NCI-H2081 (cell line): ENCODE results near the gene PPP2R3B.
"Not testable (repeated sequence)": the region's sequence is repeated elsewhere in the genome, so short reads cannot be mapped to it uniquely, and the experiment has no call there.

Source experiments
- DNase-seq, 2 experiments: peaks; one replicate each; lab custom pipeline; 2025; lab: John Stamatoyannopoulos, UW

Gene PPP2R3B

DNA sequence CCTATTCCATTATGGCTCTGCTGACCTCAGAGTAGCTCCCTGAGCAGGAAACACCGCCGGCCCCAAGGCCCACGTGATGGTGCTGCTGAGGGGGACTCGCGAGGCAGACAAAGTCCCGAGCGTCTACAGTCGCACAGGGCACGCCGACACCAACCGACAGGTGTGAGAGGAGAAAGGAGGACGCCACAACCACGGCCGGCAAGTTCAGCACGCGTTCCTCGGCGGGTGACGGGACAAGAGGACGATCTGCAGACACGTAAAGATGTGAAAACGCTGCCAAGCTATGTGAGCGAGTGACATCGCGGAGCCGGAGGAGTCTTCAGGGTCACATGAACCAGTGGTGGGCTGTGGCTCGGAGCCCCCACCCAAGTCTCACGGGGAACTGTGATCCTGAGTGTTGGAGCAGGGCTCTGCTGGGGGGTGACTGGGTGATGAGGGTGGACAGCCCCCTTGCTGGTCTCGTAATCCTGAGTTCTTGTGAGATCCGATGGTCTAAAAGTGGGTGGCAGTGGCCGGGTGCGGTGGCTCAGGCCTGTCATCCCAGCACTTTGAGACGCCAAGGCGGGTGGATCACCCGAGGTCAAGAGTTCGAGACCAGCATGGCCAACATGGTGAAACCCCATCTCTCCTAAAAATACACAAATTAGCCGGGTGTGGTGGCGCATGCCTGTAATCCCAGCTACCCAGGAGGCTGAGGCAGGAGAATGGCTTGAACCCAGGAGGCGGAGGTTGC is 34.0 kb downstream of the PPP2R3B start:
- no peak for DNase-seq

GRCh38 chrX:352181-352580 is 34.5 kb downstream of the PPP2R3B start:
- no peak for DNase-seq

DNA sequence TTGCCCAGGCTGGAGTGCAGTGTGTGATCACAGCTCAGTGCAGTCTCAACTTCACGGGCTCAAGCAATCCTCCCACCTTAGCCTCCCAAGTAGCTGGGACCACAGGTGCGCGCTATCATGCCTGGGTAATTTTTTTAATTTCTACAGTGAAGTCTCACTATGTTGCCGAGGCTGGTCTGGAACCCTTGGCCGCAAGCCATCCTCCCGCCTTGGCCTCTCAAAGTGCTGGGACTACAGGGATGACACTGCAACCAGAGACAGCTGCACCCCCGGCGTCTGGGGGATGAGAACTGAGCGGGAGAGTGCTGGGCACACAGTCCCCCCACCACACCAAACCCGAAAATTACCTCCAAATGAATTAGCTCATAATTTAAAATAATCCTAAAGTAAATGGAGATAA is 35.0 kb downstream of the PPP2R3B start:
- no peak for DNase-seq

- DNase-seq = not testable (repeated sequence)
These were observed 35.4 kb downstream of the PPP2R3B start for GRCh38 chrX:351324-351641.

DNA sequence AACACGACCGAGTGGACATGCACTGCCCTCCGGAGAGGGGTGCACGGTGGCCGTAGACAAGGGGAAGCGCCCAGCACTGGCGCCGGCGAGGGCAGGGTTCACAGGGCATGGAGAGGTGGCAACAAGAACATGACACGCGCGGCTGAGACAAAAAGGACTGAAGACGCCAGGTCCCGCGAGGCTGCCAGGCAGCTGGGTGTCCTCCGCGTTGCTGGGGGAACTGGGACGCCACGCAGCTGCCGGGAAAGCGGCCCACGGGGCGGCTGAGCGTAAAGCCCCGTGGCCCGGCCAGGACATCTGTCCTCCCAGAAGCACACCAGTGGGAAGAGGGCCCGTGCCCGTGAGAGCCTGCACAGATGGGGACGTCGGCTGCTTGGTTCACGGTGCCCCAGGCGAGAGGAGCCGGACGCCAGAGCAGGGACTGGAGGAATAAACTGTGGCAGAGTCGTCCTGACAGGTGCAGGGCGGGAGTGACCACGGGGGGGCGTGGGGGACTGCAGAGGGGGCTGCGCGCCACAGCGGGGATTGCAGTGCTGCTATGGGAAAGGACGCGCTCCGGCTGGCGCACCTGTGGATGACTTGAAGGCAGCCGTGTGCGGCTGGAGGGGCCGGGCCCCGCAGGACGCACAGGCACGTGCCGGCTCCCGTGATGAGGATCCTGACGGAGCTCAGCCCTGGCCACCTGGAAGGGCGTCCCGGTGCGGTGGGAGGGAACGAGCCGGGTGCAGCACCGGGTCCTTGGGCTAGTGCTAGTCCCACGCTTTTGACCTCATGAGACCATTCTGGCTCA is 36.0 kb downstream of the PPP2R3B start:
- DNase-seq = no peak

- no peak for DNase-seq
These were observed 36.6 kb downstream of the PPP2R3B start for GRCh38 chrX:350148-350533.

- no peak for DNase-seq
These were observed 37.0 kb downstream of the PPP2R3B start for GRCh38 chrX:349702-350101.

- no peak for DNase-seq
These were observed 37.5 kb downstream of the PPP2R3B start for GRCh38 chrX:349196-349595.

DNA sequence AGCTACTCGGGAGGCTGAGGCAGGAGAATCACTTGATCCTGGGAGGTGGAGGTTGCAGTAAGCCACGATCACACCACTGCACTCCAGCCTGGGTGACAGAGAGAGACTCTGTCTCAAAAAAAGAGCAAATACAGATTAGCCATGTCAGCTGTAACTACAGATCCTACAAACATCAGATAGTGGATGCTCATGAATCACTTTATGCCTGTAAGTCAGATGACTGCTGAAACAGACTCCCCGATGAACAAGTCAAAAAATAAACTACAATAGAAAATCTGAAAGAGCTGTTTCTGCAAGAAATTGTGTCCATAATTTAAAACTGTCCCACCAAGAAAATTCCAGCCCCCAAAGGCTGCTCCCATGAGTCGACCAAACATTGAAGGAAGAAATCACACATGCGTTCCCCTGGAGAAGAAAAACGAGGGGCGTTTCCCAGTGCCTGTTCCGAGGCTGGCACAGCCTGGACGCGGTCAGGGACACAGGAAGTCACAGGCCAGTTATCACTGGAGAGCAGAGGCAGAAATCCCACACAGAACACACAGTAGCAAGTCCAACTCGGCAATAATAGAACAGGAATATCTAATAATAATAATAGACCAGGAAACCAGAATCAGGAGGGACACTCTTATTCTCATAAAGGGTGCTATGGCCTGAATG is 38.1 kb downstream of the PPP2R3B start:
- DNase-seq = no peak

GRCh38 chrX:347351-348117 is 39.2 kb downstream of the PPP2R3B start:
- no peak for DNase-seq

- no peak for DNase-seq
These were observed 40.5 kb downstream of the PPP2R3B start for GRCh38 chrX:346034-346813.

DNA sequence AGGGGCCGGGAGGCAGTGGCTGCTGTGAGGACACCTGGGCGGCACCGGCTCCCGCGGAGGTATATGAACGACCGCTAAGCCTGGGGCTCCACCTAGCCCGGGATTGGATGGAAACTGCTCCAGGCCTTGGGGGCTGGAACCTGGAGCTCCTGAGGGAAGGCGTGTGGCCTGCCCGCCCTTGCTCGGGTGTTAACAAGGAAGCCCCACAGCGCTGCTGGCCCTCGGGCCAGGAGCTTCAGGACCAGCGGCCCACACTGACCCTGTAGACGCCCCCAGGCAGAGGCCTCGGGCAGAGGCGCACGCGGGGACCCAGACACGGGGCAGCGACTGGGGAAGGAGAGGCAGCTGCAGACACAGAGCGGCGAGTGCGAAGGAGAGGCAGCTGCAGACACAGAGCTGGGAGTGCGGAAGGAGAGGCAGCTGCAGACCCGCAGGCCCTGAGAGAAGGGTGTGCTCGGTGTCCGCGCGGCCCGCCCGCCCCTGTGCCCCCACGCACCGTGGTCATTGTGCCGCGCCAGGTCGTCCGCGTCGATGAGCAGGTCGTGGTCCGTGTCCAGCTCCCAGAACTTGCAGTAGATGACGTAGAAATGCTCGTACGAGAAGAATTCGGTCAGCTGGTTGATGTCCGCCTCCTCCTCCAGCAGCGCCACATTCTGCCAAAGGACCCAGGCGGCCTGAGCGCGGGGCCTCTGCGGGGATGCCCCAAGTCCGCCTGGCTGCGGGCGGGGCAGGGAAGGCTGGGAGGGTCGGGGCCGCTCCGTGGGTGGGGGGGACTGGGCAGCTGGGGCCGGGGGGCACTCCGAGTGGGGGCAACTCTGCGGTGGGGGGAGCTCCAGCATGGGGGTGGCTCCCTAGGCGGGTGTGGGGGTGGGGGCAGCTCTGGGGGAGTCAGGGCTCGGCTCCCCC is 41.4 kb downstream of the PPP2R3B start:
- DNase-seq = no peak

DNA sequence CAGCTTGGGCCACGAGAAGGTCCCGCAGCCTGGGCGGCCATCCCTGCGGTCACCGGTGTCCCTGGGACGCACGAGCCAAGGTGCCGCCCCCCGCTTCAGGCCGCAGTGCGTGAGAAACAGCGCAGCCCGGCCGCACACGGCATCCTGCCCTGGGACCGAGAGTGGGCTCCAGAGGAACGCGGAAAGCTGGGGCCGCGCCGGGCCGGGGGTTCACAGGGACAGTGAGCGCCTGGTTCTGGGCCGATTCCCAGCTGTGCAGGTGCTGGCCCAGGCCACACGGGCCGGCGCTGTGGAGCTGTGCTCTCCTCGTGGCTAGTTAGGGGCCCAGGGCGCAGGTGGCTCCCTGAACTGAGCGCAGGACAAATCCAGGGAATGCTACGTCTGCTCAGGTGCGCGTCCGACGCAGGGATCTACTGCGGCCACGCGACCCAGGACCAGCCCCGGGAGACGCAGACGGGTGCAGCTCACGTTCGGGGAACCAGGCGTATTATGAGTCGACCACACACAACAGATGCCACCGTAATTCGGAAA is 42.3 kb downstream of the PPP2R3B start:
- no peak for DNase-seq

DNA sequence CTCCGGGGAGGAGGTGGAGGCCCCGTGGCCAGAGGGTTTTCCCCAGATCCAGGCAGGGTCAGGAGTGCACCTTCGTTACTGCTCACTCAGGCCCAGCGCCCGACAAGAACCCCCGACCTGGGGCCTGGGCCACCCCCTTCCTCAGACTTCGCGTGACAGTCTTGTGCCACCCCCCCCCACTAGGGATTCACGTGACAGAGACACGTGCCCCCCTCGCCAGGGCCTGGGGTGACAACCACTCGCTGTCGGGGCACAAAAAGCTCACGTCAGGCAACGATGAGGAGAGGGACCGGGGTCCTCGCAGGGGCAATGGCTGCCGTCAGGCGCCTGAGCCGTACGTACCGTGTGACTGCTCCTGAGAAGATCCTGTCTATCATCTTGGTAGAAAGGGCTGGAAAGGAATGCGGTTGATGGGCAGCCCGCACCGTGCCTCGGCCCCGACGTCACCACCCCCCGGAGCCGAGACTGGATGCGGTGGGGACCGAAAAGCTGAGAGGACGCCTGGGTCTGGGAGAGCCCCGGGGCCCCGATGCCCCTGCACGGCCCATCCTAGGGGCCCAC is 45.1 kb downstream of the PPP2R3B start:
- DNase-seq = no peak

DNA sequence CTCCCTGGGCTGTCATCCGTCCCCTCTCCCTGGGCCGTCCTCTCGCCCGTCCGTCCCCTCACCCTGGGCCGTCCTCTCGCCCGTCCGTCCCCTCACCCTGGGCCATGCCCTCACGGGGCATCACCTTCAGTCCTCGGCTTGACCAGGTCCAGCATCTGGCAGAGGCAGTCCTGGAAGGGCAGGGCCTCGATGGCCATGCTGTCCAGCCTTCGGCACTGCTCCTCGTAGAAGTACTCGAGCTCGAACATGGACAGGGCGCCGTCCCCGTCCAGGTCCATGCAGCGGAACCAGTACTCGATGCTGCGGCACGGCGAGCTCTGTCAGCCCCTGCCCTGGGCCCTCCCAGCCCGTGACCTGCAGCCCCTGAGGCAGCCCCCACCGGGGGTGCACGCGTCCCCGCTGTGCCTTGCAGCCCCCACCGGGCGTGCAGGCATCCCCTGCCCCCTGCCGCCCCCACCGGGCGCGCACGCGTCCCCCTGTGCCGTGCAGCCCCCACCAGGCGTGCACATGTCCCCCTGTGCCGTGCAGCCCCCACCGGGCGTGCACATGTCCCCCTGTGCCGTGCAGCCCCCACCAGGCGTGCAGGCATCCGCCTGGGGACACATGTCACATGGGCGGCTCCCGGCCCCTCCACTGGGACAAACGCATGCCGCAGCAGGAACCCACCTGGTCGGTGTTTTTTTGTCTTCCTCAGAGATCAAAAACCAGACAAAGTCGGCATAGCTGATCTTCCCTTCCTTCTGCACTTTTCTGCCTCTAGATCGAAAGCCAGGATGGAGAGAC is 45.9 kb downstream of the PPP2R3B start:
- no peak for DNase-seq

DNA sequence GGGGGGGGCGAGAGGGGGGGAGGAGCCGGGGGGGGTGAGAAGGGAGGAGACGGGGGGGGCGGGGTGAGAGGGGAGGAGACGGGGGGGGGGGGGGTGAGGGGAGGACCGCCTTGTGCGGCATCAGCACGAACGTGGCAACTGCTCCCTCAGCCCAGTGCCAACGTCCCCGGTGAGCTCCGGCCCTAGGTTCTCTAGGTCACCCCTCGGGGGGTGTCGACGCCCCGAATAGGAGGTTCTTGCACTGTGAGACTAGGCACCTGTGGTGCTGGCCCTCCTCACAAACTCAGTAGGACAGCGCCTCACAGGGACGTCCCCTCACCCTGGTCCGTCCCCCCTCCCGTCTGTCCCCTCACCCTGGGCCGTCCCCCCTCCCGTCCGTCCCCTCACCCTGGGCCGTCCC is 46.6 kb downstream of the PPP2R3B start:
- no peak for DNase-seq

DNA sequence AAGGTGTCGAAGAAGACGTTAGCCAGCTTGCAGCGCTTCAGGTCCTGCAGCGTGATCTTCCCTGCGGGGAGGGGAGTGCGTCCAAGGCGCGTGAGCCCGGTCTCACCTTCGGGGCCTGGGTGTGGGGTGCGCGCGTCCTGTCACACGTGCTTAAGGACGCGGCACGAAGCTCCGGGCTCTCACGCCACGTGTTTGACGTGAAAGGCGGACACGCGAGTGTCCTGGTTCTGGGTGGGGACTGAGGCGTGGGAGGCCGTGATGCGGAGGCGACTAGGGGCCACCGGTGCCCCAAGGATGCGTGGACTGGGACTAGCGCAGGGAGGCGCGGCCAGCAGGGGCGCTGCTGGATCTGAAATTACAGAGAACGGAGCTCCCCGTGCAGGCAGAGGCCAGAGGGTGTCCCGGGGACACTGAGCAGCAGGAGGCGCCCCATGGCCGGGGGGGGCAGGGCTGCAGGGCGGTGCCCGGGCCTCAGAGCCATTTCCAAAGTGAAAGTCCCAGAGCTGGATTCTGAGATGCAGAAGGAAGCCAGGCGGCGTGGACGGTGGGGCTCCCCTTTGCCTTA is 47.8 kb downstream of the PPP2R3B start:
- no peak for DNase-seq

GRCh38 chrX:338281-338835 is 48.3 kb downstream of the PPP2R3B start:
- no peak for DNase-seq
